Measurements from ENCODE around the gene CHST11.

CHST11 gene

DNA sequence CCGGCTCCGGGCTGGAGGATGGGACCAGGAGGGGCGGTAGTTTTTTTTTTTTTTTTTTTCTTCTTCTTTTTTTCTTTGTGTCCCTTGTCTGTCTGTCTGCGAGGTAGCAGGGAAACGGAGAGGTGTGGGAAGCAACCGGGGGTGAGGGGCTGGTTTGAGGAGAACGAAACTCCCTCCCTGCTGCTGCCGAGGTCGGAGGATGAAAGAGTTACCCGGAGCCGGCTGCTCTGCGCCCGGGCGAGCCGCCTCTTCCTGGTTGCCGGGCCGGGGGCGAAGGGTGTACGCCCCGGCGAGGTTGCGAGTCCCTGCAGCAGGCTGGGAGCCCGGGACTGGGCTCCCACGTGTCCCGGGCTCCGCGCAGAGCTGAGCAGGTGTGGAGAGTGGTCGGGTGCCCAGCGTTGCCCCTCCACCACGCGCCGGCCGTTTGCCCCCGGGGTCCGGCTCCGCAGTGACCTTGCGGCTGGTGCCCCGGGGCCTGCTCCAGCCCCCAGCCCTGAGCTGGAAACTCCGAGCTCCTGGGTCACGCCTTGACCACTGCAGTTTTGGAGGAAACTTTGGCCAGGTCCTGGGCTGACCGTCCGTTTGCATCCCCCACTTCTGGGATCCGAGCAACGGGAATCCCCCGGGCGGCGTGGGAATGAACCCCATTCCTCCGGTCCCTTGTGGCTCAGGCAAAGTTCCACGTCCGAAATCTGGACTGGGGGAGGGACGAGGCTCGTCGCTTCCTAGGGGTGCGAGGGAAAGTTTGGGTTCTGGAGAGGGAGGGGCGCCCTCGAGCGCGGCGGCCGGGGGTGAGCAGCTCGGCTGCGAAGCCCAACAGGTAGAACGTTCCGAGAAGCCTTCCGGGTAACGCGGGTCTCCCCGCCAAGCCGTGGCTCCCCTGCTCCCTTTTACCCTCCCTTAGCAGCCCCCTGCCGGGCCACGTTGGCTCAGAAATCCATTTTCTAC is 1.3 kb downstream of the CHST11 start:
- H3K27ac ChIP-seq (ENCODE audit: low read depth in 2 of 2, low read length in 2 of 2) = peak overlapping the region; percentile 77 to 82
- no peaks in the 10 kb centered on the region for H3K9me3 ChIP-seq (ENCODE audit: control insufficient read depth in 2 of 2, low read length in 2 of 2)
- peaks cover 0 to 6% of the 10 kb centered on the region in 2 donors for H3K4me1 ChIP-seq (ENCODE audit: control insufficient read depth in 2 of 2, insufficient read depth in 2 of 2, low read length in 2 of 2)
- peak overlapping the region; percentile 75 to 76 for H3K9ac ChIP-seq (ENCODE audit: low read depth in 1 of 2, low read length in 2 of 2)
- H3K4me3 ChIP-seq (ENCODE audit: low read length in 2 of 2) = peak overlapping the region; percentile 83 to 87
- H3K27me3 ChIP-seq (ENCODE audit: control insufficient read depth in 2 of 2, insufficient read depth in 2 of 2, low read length in 2 of 2) = peaks cover 12 to 15% of the 10 kb centered on the region in 2 donors
- no peaks in the 10 kb centered on the region for H3K36me3 ChIP-seq (ENCODE audit: control insufficient read depth in 2 of 2, insufficient read depth in 2 of 2, low read length in 2 of 2)

DNA sequence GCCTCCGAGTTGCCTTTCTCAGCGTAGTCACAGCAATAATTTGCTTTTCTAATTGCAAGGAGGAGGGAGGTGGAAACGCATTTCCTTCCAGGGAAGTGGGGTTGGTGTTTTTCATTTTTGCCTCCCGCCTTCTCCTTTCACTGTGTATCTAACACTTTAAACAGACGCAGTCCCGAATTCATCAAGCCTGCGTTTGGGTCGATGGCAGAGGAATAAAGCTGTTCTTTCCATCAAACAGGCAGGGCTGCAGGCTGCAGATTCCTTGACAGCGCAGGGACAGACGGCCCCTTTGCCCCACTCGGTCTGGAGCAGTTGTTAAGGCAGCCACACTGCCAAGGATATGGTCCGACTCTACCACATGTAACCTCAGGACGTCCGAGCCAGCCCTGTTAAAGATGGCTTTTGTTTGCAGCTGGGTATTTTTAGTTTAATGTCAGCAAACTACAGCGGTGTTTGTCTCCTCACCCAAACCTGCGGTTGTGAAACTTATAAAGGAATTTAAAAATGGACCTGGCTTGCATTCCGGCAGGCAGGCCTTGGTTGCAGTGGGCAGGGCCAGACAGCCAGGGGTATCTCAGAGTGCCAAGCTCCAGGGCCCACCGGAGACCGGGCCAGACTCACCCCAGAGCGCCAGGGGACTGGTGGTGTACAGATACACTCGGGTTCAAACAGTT is 2.1 kb downstream of the CHST11 start:
- no peaks in the 10 kb centered on the region for H3K36me3 ChIP-seq (ENCODE audit: control insufficient read depth in 2 of 2, insufficient read depth in 2 of 2, low read length in 2 of 2)
- H3K27ac ChIP-seq (ENCODE audit: low read depth in 2 of 2, low read length in 2 of 2) = peak overlapping the region; percentile 77 to 82
- H3K4me3 ChIP-seq (ENCODE audit: low read length in 2 of 2) = peak overlapping the region; percentile 83 to 87
- H3K4me1 ChIP-seq (ENCODE audit: control insufficient read depth in 2 of 2, insufficient read depth in 2 of 2, low read length in 2 of 2) = peaks cover 5 to 9% of the 10 kb centered on the region in 2 donors
- H3K9ac ChIP-seq (ENCODE audit: low read depth in 1 of 2, low read length in 2 of 2) = peak overlapping the region; percentile 75 to 76
- H3K27me3 ChIP-seq (ENCODE audit: control insufficient read depth in 2 of 2, insufficient read depth in 2 of 2, low read length in 2 of 2) = peaks cover 12 to 15% of the 10 kb centered on the region in 2 donors
- no peaks in the 10 kb centered on the region for H3K9me3 ChIP-seq (ENCODE audit: control insufficient read depth in 2 of 2, low read length in 2 of 2)

DNA sequence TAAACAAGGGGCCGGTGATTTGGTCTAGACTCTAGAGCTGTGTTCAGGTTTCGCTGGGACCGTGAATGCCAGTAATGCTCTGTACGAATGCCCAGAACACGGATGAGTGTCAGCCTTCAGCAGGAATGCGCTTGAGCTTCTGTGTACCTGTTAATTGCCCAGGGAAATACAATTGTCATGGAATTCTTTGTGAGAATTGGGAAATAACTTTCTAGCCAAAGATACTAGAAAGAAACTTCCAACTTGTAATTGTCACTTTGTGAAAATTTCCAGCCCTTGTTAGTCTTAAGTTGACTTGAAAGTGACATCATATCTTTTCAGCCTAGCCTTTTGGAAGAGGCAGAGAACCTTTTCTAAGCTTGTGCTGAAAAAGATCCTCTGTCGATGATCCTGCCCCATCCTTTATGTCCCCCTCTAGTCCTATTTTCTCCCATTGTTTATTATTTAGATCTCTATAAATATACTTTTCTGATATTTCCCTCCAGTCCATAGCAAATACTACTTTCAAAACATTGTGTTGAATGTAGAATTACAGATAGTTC is 2.7 kb downstream of the CHST11 start:
- Histone ChIP-seq H3K27me3 (ENCODE audit: control insufficient read depth in 2 of 2, insufficient read depth in 2 of 2, low read length in 2 of 2) (peaks cover 12 to 15% of the 10 kb centered on the region in 2 donors), H3K4me1 (ENCODE audit: control insufficient read depth in 2 of 2, insufficient read depth in 2 of 2, low read length in 2 of 2) (peaks cover 5 to 9% of the 10 kb centered on the region in 2 donors), H3K36me3 (ENCODE audit: control insufficient read depth in 2 of 2, insufficient read depth in 2 of 2, low read length in 2 of 2) (no peaks in the 10 kb centered on the region), H3K4me3 (ENCODE audit: low read length in 2 of 2) (peak overlapping the region; percentile 83 to 87), H3K27ac (ENCODE audit: low read depth in 2 of 2, low read length in 2 of 2) (peak overlapping the region; percentile 77 to 82), H3K9me3 (ENCODE audit: control insufficient read depth in 2 of 2, low read length in 2 of 2) (no peaks in the 10 kb centered on the region), H3K9ac (ENCODE audit: low read depth in 1 of 2, low read length in 2 of 2) (peak overlapping the region; percentile 75 to 76)

DNA sequence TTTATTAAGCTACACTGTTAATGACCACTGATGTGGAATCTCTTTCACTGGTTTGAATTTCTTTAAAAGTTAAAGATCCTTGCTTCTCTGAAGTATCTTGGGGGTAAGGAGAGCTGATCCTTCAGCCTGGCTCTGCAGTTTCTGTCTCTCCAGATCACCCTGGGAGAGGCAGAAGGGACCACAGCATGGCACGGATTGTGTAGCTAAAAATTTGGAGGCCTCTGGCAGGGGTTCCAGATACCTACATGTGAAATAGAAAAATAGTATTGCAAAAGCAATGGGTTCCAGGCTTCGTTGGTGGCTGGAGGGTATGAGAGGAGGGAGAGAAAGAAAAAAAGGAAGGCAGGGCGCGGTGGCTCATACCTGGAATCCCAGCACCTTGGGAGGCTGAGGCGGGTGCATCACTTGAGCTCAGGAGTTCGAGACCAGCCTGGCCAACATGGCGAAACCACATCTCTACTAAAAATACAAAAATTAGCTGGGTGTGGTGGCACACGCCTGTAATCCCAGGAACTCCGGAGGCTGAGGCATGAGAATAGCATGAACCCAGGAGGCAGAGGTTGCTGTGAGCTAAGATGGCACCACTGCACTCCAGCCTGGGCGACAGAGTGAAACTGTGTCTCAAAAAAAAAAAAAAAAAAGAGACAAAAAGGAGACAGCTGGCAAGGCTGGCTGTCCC is 3.4 kb downstream of the CHST11 start:
- peak overlapping the region in 1 of 2 donors; percentile 10 for H3K4me3 ChIP-seq (ENCODE audit: low read length in 2 of 2)
- H3K4me1 ChIP-seq (ENCODE audit: control insufficient read depth in 2 of 2, insufficient read depth in 2 of 2, low read length in 2 of 2) = peaks cover 5 to 13% of the 10 kb centered on the region in 2 donors
- H3K36me3 ChIP-seq (ENCODE audit: control insufficient read depth in 2 of 2, insufficient read depth in 2 of 2, low read length in 2 of 2) = no peaks in the 10 kb centered on the region
- no peaks in the 10 kb centered on the region for H3K9me3 ChIP-seq (ENCODE audit: control insufficient read depth in 2 of 2, low read length in 2 of 2)
- peak overlapping the region in 1 of 2 donors; percentile 48 for H3K9ac ChIP-seq (ENCODE audit: low read depth in 1 of 2, low read length in 2 of 2)
- H3K27ac ChIP-seq (ENCODE audit: low read depth in 2 of 2, low read length in 2 of 2) = peak overlapping the region; percentile 77 to 82
- peaks cover 10 to 11% of the 10 kb centered on the region in 2 donors for H3K27me3 ChIP-seq (ENCODE audit: control insufficient read depth in 2 of 2, insufficient read depth in 2 of 2, low read length in 2 of 2)

DNA sequence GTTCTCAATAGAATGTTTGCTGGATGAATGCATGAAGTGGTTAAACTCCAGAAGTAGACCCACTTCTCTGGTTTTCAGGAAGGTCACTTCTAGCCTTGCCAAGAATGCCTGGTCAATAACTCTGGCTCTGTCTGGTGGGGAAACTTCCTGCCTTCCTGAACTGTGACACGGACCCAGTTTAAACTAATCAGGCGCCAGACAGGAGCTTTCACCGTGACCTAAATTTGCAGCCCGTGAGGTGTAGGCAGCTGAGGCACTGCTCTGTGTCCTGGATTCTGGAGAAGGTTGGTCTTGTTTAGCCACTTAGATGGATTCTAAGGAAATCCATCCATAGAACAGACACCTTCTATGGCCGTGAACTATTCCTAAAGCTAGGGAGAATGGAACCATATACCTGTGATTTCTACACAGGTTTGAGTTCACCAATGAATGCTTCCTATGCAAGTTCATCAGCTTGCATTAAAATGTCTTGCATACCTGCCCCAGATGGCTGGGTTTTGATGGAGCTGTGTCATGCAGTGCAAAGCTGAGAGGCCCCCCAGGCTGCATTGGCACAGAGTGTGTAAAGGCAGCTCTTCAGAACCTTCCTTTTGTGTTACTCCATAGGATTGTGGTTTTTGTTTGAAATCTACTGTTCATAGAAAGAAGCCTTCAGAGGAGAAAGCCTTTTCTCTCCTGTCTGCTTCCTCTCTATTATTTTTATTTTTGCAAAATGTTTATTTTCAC is 4.4 kb downstream of the CHST11 start:
- Histone ChIP-seq H3K9me3 (ENCODE audit: control insufficient read depth in 2 of 2, low read length in 2 of 2) (no peaks in the 10 kb centered on the region), H3K36me3 (ENCODE audit: control insufficient read depth in 2 of 2, insufficient read depth in 2 of 2, low read length in 2 of 2) (no peaks in the 10 kb centered on the region), H3K9ac (ENCODE audit: low read depth in 1 of 2, low read length in 2 of 2) (no peak overlapping the region), H3K27me3 (ENCODE audit: control insufficient read depth in 2 of 2, insufficient read depth in 2 of 2, low read length in 2 of 2) (peaks cover 4 to 6% of the 10 kb centered on the region in 2 donors), H3K27ac (ENCODE audit: low read depth in 2 of 2, low read length in 2 of 2) (peak overlapping the region in 1 of 2 donors; percentile 5), H3K4me1 (ENCODE audit: control insufficient read depth in 2 of 2, insufficient read depth in 2 of 2, low read length in 2 of 2) (peaks cover 5 to 13% of the 10 kb centered on the region in 2 donors), H3K4me3 (ENCODE audit: low read length in 2 of 2) (no peak overlapping the region)

- Histone ChIP-seq H3K27me3 (ENCODE audit: control insufficient read depth in 2 of 2, insufficient read depth in 2 of 2, low read length in 2 of 2) (peaks cover 2 to 3% of the 10 kb centered on the region in 2 donors), H3K4me3 (ENCODE audit: low read length in 2 of 2) (no peak overlapping the region), H3K9ac (ENCODE audit: low read depth in 1 of 2, low read length in 2 of 2) (no peak overlapping the region), H3K36me3 (ENCODE audit: control insufficient read depth in 2 of 2, insufficient read depth in 2 of 2, low read length in 2 of 2) (no peaks in the 10 kb centered on the region), H3K27ac (ENCODE audit: low read depth in 2 of 2, low read length in 2 of 2) (peak overlapping the region in 1 of 2 donors; percentile 31), H3K4me1 (ENCODE audit: control insufficient read depth in 2 of 2, insufficient read depth in 2 of 2, low read length in 2 of 2) (peaks cover 5 to 13% of the 10 kb centered on the region in 2 donors), H3K9me3 (ENCODE audit: control insufficient read depth in 2 of 2, low read length in 2 of 2) (no peaks in the 10 kb centered on the region)
Measured at GRCh38 chr12:104462325-104462724, 5.6 kb downstream of the CHST11 start.

DNA sequence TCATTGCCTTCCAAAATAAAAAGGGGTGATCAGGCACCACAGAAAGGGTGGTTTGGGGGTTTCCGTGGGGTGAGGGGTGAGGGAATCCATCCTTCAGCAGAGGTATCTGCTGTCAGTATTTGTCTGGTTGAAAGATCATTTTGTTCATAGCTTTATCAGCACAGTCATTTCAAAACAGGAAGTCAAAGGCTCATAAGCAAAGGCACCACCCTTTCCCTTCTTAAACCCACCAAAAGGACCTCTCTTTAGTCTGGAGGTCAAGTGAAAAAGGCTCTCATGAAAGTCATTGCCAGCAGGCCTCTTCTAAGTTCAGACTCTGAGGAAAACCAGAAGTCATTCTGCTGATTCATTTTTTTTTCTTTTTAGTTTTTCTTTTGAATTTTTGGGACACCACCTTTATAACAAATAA is 6.2 kb downstream of the CHST11 start:
- H3K4me3 ChIP-seq (ENCODE audit: low read length in 2 of 2) = peak overlapping the region in 1 of 2 donors; percentile 29
- peak overlapping the region; percentile 31 to 58 for H3K27ac ChIP-seq (ENCODE audit: low read depth in 2 of 2, low read length in 2 of 2)
- H3K9ac ChIP-seq (ENCODE audit: low read depth in 1 of 2, low read length in 2 of 2) = no peak overlapping the region
- H3K36me3 ChIP-seq (ENCODE audit: control insufficient read depth in 2 of 2, insufficient read depth in 2 of 2, low read length in 2 of 2) = no peaks in the 10 kb centered on the region
- H3K4me1 ChIP-seq (ENCODE audit: control insufficient read depth in 2 of 2, insufficient read depth in 2 of 2, low read length in 2 of 2) = peaks cover 5 to 13% of the 10 kb centered on the region in 2 donors
- H3K27me3 ChIP-seq (ENCODE audit: control insufficient read depth in 2 of 2, insufficient read depth in 2 of 2, low read length in 2 of 2) = peaks cover 0 to 3% of the 10 kb centered on the region in 2 donors
- no peaks in the 10 kb centered on the region for H3K9me3 ChIP-seq (ENCODE audit: control insufficient read depth in 2 of 2, low read length in 2 of 2)

DNA sequence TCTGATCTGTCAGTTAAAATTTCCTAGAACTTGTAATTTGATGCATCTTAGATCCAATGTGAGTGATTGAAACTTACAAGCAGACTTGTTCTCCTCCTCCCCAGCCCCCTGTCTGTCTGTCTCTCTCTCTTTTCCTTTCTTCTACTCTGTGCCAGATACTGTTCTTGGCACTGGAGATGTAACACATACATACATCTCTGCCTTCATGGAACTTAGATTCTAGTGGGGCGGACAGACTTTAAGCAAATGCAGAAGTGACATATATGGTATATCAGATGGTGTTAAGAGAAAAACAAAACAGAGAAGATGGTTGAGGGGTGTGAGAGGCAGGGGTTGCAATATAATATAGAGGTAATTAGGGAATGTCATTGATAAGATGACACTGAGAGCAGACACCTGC is 6.6 kb downstream of the CHST11 start:
- Histone ChIP-seq H3K36me3 (ENCODE audit: control insufficient read depth in 2 of 2, insufficient read depth in 2 of 2, low read length in 2 of 2) (no peaks in the 10 kb centered on the region), H3K27ac (ENCODE audit: low read depth in 2 of 2, low read length in 2 of 2) (peak overlapping the region; percentile 21 to 58), H3K4me3 (ENCODE audit: low read length in 2 of 2) (peak overlapping the region in 1 of 2 donors; percentile 29), H3K4me1 (ENCODE audit: control insufficient read depth in 2 of 2, insufficient read depth in 2 of 2, low read length in 2 of 2) (peaks cover 5 to 13% of the 10 kb centered on the region in 2 donors), H3K9ac (ENCODE audit: low read depth in 1 of 2, low read length in 2 of 2) (no peak overlapping the region), H3K27me3 (ENCODE audit: control insufficient read depth in 2 of 2, insufficient read depth in 2 of 2, low read length in 2 of 2) (peaks cover 0 to 3% of the 10 kb centered on the region in 2 donors), H3K9me3 (ENCODE audit: control insufficient read depth in 2 of 2, low read length in 2 of 2) (no peaks in the 10 kb centered on the region)

DNA sequence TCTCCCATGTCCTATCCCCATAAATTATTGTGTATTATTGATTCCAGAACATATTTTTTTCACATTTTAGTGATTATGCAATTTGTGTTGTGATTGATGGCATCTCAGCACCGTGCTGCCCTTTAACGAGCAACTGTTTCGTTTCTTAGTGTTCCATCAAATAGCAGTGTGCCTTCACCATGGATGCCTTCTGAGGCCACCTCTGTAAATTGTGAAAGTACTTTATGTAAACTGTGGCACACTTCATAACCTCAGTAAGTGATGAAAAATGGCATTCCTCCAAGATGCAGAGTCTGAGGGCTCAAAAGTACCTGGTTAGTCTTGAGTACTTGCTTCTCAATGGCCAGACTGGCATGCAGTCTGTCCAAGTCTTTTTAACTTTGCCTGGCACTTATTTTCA is 8.2 kb downstream of the CHST11 start:
- Histone ChIP-seq H3K9me3 (ENCODE audit: control insufficient read depth in 2 of 2, low read length in 2 of 2) (no peaks in the 10 kb centered on the region), H3K4me3 (ENCODE audit: low read length in 2 of 2) (no peak overlapping the region), H3K36me3 (ENCODE audit: control insufficient read depth in 2 of 2, insufficient read depth in 2 of 2, low read length in 2 of 2) (no peaks in the 10 kb centered on the region), H3K9ac (ENCODE audit: low read depth in 1 of 2, low read length in 2 of 2) (no peak overlapping the region), H3K27ac (ENCODE audit: low read depth in 2 of 2, low read length in 2 of 2) (no peak overlapping the region), H3K4me1 (ENCODE audit: control insufficient read depth in 2 of 2, insufficient read depth in 2 of 2, low read length in 2 of 2) (peaks cover 5 to 13% of the 10 kb centered on the region in 2 donors), H3K27me3 (ENCODE audit: control insufficient read depth in 2 of 2, insufficient read depth in 2 of 2, low read length in 2 of 2) (no peaks in the 10 kb centered on the region)
